MM.1S (cell line): ENCODE measurements around the gene NQO1.

Experiments
- EZH2 ChIP-seq: fragments of 300-600 bp; sonication (generic); optimal IDR thresholded peaks from 2 replicates; pipeline ENCODE3; 2017; ENCODE audit warnings: low read depth, mild to moderate bottlenecking, antibody characterized with exemption, low read length, mixed read lengths
- EZH2phosphoT487 ChIP-seq: fragments of 300-600 bp; sonication (generic); IDR thresholded peaks from 2 replicates; pipeline ENCODE4 v1.6.1; 2018; ENCODE audit warnings: antibody characterized with exemption, low read length
- TF ChIP-seq, protein P1 (sequence below): fragments of 300-600 bp; sonication (generic); IDR thresholded peaks from 2 replicates; pipeline ENCODE4 v1.5.1; 2016; ENCODE audit warnings: antibody characterized with exemption, low read length, mixed read lengths

- TF ChIP-seq EZH2 (no peak), EZH2phosphoT487 (no peak)
- TF ChIP-seq, protein P1, sequence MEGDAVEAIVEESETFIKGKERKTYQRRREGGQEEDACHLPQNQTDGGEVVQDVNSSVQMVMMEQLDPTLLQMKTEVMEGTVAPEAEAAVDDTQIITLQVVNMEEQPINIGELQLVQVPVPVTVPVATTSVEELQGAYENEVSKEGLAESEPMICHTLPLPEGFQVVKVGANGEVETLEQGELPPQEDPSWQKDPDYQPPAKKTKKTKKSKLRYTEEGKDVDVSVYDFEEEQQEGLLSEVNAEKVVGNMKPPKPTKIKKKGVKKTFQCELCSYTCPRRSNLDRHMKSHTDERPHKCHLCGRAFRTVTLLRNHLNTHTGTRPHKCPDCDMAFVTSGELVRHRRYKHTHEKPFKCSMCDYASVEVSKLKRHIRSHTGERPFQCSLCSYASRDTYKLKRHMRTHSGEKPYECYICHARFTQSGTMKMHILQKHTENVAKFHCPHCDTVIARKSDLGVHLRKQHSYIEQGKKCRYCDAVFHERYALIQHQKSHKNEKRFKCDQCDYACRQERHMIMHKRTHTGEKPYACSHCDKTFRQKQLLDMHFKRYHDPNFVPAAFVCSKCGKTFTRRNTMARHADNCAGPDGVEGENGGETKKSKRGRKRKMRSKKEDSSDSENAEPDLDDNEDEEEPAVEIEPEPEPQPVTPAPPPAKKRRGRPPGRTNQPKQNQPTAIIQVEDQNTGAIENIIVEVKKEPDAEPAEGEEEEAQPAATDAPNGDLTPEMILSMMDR: no peak
Observed at GRCh38 chr16:69741951-69742904, 15.9 kb upstream of the NQO1 start.
